HCT116 (cell line): ENCODE results near the gene CPA2. TPM values are rescaled to one million over a fixed set of nuclear protein-coding genes. Genes with fewer than 3 reads are reported as not detected.

ENCODE experiments used
- ATAC-seq: fragments of 200-7000 bp; cut with Tn5 transposase; 2 replicates; pipeline ENCODE4 v1.9.1; 2020; ENCODE audit warnings: mild to moderate bottlenecking, moderate library complexity
- BruUV-seq: library from RNA; stranded (reverse); fragments of 400-500 nt; replicated peaks from 2 replicates; lab custom pipeline; 2021; lab: Mats Ljungman, UMichigan
- CTCF ChIA-PET: fragments of 300-600 bp; sonication (Branson Sonifier 250); formaldehyde crosslinking; loops from one replicate; lab custom pipeline; 2021; ENCODE audit warnings: antibody characterized with exemption; lab: Charles Lee
- POLR2A ChIA-PET: fragments of 300-600, 350-600 bp; sonication (Branson Sonifier 250); formaldehyde crosslinking; loops from one replicate; lab custom pipeline; 2021; ENCODE audit warnings: antibody characterized with exemption; lab: Charles Lee
- RAD21 ChIA-PET, 2 experiments: fragments of 300-600 bp; sonication (Branson Sonifier 250); formaldehyde crosslinking; loops; one replicate each; lab custom pipeline; 2023; ENCODE audit warnings: low total read pairs in 2 of 2; ENCODE audit not compliant: uncharacterized antibody in 2 of 2, unreplicated experiment in 2 of 2, low non-redundant PET in 1 of 2; lab: Charles Lee
- DNase-seq: peaks from one replicate; pipeline ENCODE4 v3.0.0-alpha.2; 2010; ENCODE audit warnings: low read depth, low spot score
- H2AFZ ChIP-seq: fragments of 200-600 bp; shearing (Covaris generic), sonication (generic); 2 replicates; pipeline ENCODE4 v1.6.1; 2017; ENCODE audit warnings: low read depth, mixed run types, mixed read lengths, antibody characterized with exemption, low read length; ENCODE audit not compliant: poor library complexity, severe bottlenecking
- H3K27ac ChIP-seq: 2 replicates; pipeline ENCODE4 v1.5.1; 2012; ENCODE audit warnings: low read depth, low read length
- H3K27me3 ChIP-seq: fragments of 200-600 bp; sonication (generic); 2 replicates; pipeline ENCODE4 v1.6.1; 2016; ENCODE audit warnings: mixed run types, low read length, mixed read lengths; ENCODE audit not compliant: insufficient read depth
- H3K36me3 ChIP-seq, 2 experiments: fragments of 200-500 bp in 1 of 2; fragments of 200-600 bp in 1 of 2; sonication (Bioruptor generic) in 1 of 2; sonication (generic) in 1 of 2; 2 replicates each; pipeline versions ENCODE4 v1.5.1 to v1.6.1; 2014 to 2016; ENCODE audit warnings: low read length in 2 of 2, inconsistent platforms in 1 of 2, mixed read lengths in 1 of 2, mixed run types in 1 of 2; ENCODE audit not compliant: insufficient read depth in 2 of 2, control insufficient read depth in 1 of 2
- H3K4me1 ChIP-seq, 2 experiments: fragments of 200-600 bp in 1 of 2; sonication (generic) in 1 of 2; 2 replicates each; pipeline versions ENCODE4 v1.5.1 to v1.6.1; 2012 to 2017; ENCODE audit warnings: low read length in 2 of 2, inconsistent platforms in 1 of 2, mild to moderate bottlenecking in 1 of 2, mixed read lengths in 1 of 2, mixed run types in 1 of 2, moderate library complexity in 1 of 2; ENCODE audit not compliant: insufficient read depth in 2 of 2, control insufficient read depth in 1 of 2
- H3K4me2 ChIP-seq: fragments of 200-600 bp; sonication (generic); 2 replicates; pipeline ENCODE4 v1.6.1; 2017; ENCODE audit warnings: mixed run types, low read length, mixed read lengths
- H3K4me3 ChIP-seq, 2 experiments: fragments of 200-600 bp in 1 of 2; sonication (generic) in 1 of 2; replicated peaks in 1 of 2; 2 replicates each; pipeline ENCODE4 v1.5.1; 2011 to 2016; ENCODE audit warnings: low read length in 2 of 2, control low read depth in 1 of 2, low read depth in 1 of 2, mild to moderate bottlenecking in 1 of 2, mixed read lengths in 1 of 2, mixed run types in 1 of 2
- H3K79me2 ChIP-seq: fragments of 200-600 bp; sonication (generic); 2 replicates; pipeline ENCODE4 v1.6.1; 2017; ENCODE audit warnings: mild to moderate bottlenecking, mixed run types, low read length, moderate library complexity, mixed read lengths; ENCODE audit not compliant: insufficient read depth
- H3K9ac ChIP-seq: fragments of 200-600 bp; sonication (generic); 2 replicates; pipeline ENCODE4 v1.6.1; 2016; ENCODE audit warnings: low read length, mixed read lengths
- H3K9me2 ChIP-seq: fragments of 200-600 bp; sonication (generic), shearing (Covaris generic); 2 replicates; pipeline ENCODE4 v1.6.1; 2017; ENCODE audit warnings: mixed run types, mild to moderate bottlenecking, moderate library complexity; ENCODE audit not compliant: insufficient read depth
- H3K9me3 ChIP-seq, 2 experiments: fragments of 200-500 bp in 1 of 2; fragments of 200-600 bp in 1 of 2; sonication (Bioruptor generic) in 1 of 2; sonication (generic) in 1 of 2; 2 replicates each; pipeline ENCODE4 v1.6.1; 2014 to 2017; ENCODE audit warnings: low read length in 2 of 2, mixed read lengths in 2 of 2, inconsistent platforms in 1 of 2, low read depth in 1 of 2, mild to moderate bottlenecking in 1 of 2, mixed run types in 1 of 2, moderate library complexity in 1 of 2; ENCODE audit not compliant: control insufficient read depth in 1 of 2, insufficient read depth in 1 of 2
- H4K20me1 ChIP-seq: fragments of 200-600 bp; sonication (generic), shearing (Covaris generic); 2 replicates; pipeline ENCODE4 v1.6.1; 2017; ENCODE audit warnings: mixed run types, mild to moderate bottlenecking, moderate library complexity; ENCODE audit not compliant: insufficient read depth
- CBX3 ChIP-seq: IDR thresholded peaks from 2 replicates; pipeline ENCODE4 v1.6.1; 2012; ENCODE audit warnings: low read depth
- CEBPB ChIP-seq: IDR thresholded peaks from 2 replicates; pipeline ENCODE4 v1.6.1; 2012; ENCODE audit warnings: low read depth
- EGR1 ChIP-seq: IDR thresholded peaks from 2 replicates; pipeline ENCODE4 v1.6.1; 2012; ENCODE audit warnings: low read depth
- EZH2 ChIP-seq: fragments of 200-600 bp; sonication (generic); IDR thresholded peaks from 2 replicates; pipeline ENCODE4 v1.6.1; 2017; ENCODE audit warnings: antibody characterized with exemption, mixed run types
- JUND ChIP-seq: IDR thresholded peaks from 2 replicates; pipeline ENCODE4 v1.6.1; 2012
- POLR2AphosphoS5 ChIP-seq: IDR thresholded peaks from 2 replicates; pipeline ENCODE4 v1.6.1; 2011; ENCODE audit warnings: mild to moderate bottlenecking, low read depth, low read length, moderate library complexity
- SIN3A ChIP-seq: IDR thresholded peaks from 2 replicates; pipeline ENCODE4 v1.6.1; 2012; ENCODE audit warnings: low read depth
- SP1 ChIP-seq: IDR thresholded peaks from 2 replicates; pipeline ENCODE4 v1.6.1; 2012; ENCODE audit warnings: low read depth
- SRF ChIP-seq: IDR thresholded peaks from 2 replicates; pipeline ENCODE4 v1.6.1; 2012; ENCODE audit warnings: low read depth
- TCF7L2 ChIP-seq: IDR thresholded peaks from 2 replicates; pipeline ENCODE4 v1.7.0; 2011; ENCODE audit warnings: borderline replicate concordance, inconsistent platforms; ENCODE audit not compliant: insufficient read depth, insufficient read length; ENCODE audit errors: extremely low read depth
- intact Hi-C: fragments of 100-400 bp; cut with micrococcal nuclease; formaldehyde crosslinking; loops from 2 replicates; pipeline ENCODE4 v1.10.0; 2022
- total RNA-seq: library from RNA; stranded (reverse); gene quantifications from one replicate; pipeline ENCODE4 v1.2.1, GENCODE V29; 2021; ENCODE audit not compliant: unreplicated experiment
- TF ChIP-seq, protein P1 (sequence below), 3 experiments: fragments of 200-600 bp in 1 of 3; sonication (generic) in 1 of 3; IDR thresholded peaks in 2 of 3; conservative IDR thresholded peaks in 1 of 3; 2 replicates each; pipeline ENCODE4 v1.5.1; 2012 to 2017; ENCODE audit warnings: low read depth in 2 of 3, low read length in 2 of 3, antibody characterized with exemption in 1 of 3, borderline replicate concordance in 1 of 3, control low read depth in 1 of 3, mild to moderate bottlenecking in 1 of 3, mixed read lengths in 1 of 3, mixed run types in 1 of 3, moderate library complexity in 1 of 3; ENCODE audit not compliant: insufficient read depth in 1 of 3
- TF ChIP-seq, protein P2 (sequence below): IDR thresholded peaks from 2 replicates; pipeline ENCODE4 v1.6.1; 2011; ENCODE audit warnings: mild to moderate bottlenecking, low read length, moderate library complexity; ENCODE audit not compliant: insufficient replicate concordance; ENCODE audit errors: extremely low read depth
- TF ChIP-seq, protein P3 (sequence below): IDR thresholded peaks from 2 replicates; pipeline ENCODE4 v1.6.1; 2012; ENCODE audit warnings: low read depth
- TF ChIP-seq, protein P4 (sequence below): IDR thresholded peaks from 2 replicates; pipeline ENCODE4 v1.6.1; 2012

The CPA2 gene
- total RNA-seq, 1 experiment from 2014 or later: 1.5 TPM

DNA sequence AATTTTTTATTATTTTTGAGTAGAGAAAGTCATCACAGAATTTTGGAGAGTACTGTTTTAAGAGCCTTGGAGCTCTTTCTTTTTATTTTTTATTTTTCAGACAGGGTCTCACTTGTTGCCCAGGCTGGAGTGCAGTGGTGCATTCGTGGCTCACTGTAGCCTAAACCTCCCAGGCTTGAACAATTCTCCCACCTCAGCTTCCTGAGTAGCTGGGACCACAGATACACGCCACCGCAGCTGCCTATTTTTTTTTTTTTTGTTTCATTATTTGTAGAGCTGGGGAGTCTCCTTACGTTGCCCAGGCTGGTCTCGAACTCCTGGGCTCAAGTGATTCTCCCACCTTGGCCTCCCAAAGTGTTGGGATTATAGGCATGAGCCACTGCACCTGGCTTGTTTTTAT is 36.9 kb downstream of the CPA2 start:
- BruUV-seq: no TSS peak
- Histone ChIP-seq H3K9ac (no peak overlapping the region), H3K27ac (no peak overlapping the region), H2AFZ (no peak overlapping the region), H3K9me3 (no peaks in the 10 kb centered on the region), H3K36me3 (peaks cover 0 to 33% of the 10 kb centered on the region in 2 experiments; a peak in 1 of 4 replicates), H3K9me2 (no peaks in the 10 kb centered on the region), H3K4me3 (no peak overlapping the region), H3K79me2 (no peaks in the 10 kb centered on the region), H3K4me2 (no peak overlapping the region), H4K20me1 (no peaks in the 10 kb centered on the region), H3K4me1 (no peaks in the 10 kb centered on the region), H3K27me3 (no peaks in the 10 kb centered on the region)
- RAD21 ChIA-PET: no interaction called here
- POLR2A ChIA-PET: interaction anchor here (3.4 kb wide), 1 partner anchor 10 kb away, joined by 15 read pairs; the partner anchor contains the start of gene CPA4
- CTCF ChIA-PET: no interaction called here
- intact Hi-C loops: no loop called here
- no peak for DNase-seq
- TF ChIP-seq POLR2AphosphoS5: no peak
- no peak for TF ChIP-seq CEBPB
- no peak for TF ChIP-seq TCF7L2
- TF ChIP-seq, protein P1, sequence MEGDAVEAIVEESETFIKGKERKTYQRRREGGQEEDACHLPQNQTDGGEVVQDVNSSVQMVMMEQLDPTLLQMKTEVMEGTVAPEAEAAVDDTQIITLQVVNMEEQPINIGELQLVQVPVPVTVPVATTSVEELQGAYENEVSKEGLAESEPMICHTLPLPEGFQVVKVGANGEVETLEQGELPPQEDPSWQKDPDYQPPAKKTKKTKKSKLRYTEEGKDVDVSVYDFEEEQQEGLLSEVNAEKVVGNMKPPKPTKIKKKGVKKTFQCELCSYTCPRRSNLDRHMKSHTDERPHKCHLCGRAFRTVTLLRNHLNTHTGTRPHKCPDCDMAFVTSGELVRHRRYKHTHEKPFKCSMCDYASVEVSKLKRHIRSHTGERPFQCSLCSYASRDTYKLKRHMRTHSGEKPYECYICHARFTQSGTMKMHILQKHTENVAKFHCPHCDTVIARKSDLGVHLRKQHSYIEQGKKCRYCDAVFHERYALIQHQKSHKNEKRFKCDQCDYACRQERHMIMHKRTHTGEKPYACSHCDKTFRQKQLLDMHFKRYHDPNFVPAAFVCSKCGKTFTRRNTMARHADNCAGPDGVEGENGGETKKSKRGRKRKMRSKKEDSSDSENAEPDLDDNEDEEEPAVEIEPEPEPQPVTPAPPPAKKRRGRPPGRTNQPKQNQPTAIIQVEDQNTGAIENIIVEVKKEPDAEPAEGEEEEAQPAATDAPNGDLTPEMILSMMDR (IDR thresholded peaks at IDR 0.05 in 2 of 3, conservative IDR thresholded peaks at IDR 0.05 in 1 of 3; ENCODE audit: borderline replicate concordance in 1 of 3, insufficient read depth in 1 of 3, low read depth in 2 of 3, low read length in 2 of 3): no peak
- TF ChIP-seq CBX3: no peak
- no peak for TF ChIP-seq EZH2
- no peak for TF ChIP-seq JUND
- ATAC-seq: no peak

DNA sequence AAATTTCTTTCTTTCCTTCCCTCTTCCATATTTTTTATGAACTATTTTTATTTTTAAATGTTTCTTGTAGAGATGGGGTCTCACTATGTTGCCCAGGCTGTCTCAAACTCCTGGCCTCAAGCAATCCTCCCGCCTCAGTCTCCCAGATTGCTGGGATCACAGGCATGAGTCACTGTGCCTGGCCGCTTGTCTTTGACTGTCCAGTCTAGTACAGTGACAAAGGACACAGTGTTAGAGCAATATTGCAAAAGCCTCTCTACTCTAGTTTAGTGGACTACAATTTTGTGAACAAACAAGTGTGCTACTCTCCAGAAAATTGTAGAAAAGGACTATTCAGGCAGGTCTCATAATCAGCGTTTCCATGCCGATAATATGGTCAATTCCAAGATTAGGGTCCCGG is 37.3 kb downstream of the CPA2 start:
- CTCF ChIA-PET: no interaction called here
- Histone ChIP-seq H3K9me3 (no peaks in the 10 kb centered on the region), H3K9me2 (no peaks in the 10 kb centered on the region), H2AFZ (no peak overlapping the region), H3K27ac (no peak overlapping the region), H3K36me3 (peaks cover 0 to 30% of the 10 kb centered on the region in 2 experiments; a peak in 1 of 4 replicates), H4K20me1 (no peaks in the 10 kb centered on the region), H3K27me3 (no peaks in the 10 kb centered on the region), H3K4me3 (no peak overlapping the region), H3K9ac (no peak overlapping the region), H3K4me2 (no peak overlapping the region), H3K4me1 (no peaks in the 10 kb centered on the region), H3K79me2 (no peaks in the 10 kb centered on the region)
- RAD21 ChIA-PET: no interaction called here
- intact Hi-C loops: no loop called here
- DNase-seq: no peak
- ATAC-seq: no peak
- POLR2A ChIA-PET: interaction anchor here (3.4 kb wide), 1 partner anchor 11 kb away, joined by 15 read pairs; the partner anchor contains the start of gene CPA4
- BruUV-seq: no TSS peak
- TF ChIP-seq EGR1: no peak
- no peak for TF ChIP-seq SIN3A
- TF ChIP-seq SP1: no peak
- no peak for TF ChIP-seq CBX3
- TF ChIP-seq, protein P2, sequence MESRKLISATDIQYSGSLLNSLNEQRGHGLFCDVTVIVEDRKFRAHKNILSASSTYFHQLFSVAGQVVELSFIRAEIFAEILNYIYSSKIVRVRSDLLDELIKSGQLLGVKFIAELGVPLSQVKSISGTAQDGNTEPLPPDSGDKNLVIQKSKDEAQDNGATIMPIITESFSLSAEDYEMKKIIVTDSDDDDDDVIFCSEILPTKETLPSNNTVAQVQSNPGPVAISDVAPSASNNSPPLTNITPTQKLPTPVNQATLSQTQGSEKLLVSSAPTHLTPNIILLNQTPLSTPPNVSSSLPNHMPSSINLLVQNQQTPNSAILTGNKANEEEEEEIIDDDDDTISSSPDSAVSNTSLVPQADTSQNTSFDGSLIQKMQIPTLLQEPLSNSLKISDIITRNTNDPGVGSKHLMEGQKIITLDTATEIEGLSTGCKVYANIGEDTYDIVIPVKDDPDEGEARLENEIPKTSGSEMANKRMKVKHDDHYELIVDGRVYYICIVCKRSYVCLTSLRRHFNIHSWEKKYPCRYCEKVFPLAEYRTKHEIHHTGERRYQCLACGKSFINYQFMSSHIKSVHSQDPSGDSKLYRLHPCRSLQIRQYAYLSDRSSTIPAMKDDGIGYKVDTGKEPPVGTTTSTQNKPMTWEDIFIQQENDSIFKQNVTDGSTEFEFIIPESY: no peak
- no peak for TF ChIP-seq SRF
- TF ChIP-seq, protein P3, sequence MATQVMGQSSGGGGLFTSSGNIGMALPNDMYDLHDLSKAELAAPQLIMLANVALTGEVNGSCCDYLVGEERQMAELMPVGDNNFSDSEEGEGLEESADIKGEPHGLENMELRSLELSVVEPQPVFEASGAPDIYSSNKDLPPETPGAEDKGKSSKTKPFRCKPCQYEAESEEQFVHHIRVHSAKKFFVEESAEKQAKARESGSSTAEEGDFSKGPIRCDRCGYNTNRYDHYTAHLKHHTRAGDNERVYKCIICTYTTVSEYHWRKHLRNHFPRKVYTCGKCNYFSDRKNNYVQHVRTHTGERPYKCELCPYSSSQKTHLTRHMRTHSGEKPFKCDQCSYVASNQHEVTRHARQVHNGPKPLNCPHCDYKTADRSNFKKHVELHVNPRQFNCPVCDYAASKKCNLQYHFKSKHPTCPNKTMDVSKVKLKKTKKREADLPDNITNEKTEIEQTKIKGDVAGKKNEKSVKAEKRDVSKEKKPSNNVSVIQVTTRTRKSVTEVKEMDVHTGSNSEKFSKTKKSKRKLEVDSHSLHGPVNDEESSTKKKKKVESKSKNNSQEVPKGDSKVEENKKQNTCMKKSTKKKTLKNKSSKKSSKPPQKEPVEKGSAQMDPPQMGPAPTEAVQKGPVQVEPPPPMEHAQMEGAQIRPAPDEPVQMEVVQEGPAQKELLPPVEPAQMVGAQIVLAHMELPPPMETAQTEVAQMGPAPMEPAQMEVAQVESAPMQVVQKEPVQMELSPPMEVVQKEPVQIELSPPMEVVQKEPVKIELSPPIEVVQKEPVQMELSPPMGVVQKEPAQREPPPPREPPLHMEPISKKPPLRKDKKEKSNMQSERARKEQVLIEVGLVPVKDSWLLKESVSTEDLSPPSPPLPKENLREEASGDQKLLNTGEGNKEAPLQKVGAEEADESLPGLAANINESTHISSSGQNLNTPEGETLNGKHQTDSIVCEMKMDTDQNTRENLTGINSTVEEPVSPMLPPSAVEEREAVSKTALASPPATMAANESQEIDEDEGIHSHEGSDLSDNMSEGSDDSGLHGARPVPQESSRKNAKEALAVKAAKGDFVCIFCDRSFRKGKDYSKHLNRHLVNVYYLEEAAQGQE: no peak
- TF ChIP-seq, protein P4, sequence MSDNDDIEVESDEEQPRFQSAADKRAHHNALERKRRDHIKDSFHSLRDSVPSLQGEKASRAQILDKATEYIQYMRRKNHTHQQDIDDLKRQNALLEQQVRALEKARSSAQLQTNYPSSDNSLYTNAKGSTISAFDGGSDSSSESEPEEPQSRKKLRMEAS: no peak
